NOMO-1 (cell line): Measurements from ENCODE around the gene C11orf98.
"Not testable (repeated sequence)": the region's sequence is repeated elsewhere in the genome, so short reads cannot be mapped to it uniquely, and the experiment has no call there.

ENCODE experiments used
- DNase-seq, 2 experiments: peaks; one replicate each; lab custom pipeline; 2025; ENCODE audit not compliant: unreplicated experiment in 2 of 2; lab: John Stamatoyannopoulos, UW

Gene C11orf98

DNA sequence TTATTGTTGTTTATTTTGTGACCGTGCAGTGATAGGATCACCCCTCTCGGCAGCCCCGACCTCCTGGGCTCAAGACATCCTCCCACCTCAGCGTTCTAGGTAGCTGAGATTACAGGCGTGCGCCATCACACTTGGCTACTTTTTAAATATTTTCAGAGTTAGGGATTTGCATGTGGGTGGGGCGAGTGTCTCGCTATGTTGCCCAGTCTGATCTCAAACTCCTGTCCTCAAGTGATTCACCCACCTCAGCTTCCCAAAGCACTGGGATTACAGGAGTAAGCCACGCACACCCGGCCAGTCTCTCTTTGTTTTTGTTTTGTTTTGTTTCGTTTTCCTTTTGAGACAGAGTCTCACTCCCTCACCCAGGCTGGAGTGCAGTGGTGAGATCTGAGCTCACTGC is 10.7 kb downstream of the C11orf98 start:
- no peak for DNase-seq

DNA sequence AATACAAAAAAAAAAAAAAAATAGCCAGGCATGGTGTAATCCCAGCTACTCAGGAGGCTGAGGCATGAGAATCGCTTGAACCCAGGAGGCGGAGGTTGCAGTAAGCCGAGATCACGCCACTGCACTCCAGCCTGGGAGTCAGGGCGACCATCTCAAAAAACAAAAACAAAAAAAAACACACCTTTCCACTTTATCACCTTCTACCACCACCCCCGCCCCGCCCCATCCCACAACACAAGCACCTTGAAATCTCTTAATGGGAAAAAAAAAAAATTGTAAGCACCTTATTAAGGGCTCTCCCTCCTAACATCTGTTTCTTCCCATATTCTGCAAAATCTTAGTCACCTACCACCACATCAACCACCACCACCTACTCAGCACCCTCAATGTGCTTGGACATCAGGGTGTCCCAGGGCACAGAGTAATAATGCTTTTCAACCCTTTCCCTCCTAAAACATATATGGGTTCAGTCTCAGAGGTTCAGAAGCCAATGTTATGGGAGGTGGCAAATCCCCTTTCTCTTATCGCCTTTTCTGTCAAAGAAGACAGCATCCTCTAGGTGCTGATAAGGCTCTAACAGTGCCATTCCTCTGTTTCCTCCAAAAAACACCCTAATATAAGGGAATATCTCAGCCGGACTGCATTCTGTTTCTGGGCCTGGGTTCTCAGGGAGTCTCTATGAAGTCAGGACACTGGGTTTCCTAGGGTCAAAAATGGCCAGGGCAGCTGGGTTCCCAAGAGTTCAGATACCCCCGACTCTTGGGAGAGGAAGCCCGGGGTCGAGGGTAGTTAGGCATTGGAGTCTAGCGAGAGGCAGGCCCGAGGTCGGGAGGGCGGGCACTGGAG is 12.6 kb downstream of the C11orf98 start:
- DNase-seq = no peak

DNA sequence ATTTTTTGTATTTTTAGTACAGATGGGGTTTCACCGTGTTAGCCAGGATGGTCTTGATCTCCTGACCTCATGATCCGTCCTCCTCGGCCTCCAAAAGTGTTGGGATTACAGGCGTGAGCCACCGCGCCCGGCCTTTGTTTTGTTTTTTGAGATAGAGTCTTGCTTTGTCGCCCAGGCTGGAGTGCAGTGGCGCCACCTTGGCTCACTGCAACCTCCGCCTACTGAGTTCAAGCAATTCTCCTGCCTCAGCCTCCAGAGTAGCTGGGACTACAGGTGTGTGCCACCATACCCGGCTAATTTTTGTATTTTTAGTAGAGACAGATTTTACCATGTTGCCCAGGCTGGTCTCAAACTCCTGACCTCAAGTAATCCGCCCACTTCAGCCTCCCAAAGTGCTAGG is 14.7 kb downstream of the C11orf98 start:
- DNase-seq = not testable (repeated sequence)

DNA sequence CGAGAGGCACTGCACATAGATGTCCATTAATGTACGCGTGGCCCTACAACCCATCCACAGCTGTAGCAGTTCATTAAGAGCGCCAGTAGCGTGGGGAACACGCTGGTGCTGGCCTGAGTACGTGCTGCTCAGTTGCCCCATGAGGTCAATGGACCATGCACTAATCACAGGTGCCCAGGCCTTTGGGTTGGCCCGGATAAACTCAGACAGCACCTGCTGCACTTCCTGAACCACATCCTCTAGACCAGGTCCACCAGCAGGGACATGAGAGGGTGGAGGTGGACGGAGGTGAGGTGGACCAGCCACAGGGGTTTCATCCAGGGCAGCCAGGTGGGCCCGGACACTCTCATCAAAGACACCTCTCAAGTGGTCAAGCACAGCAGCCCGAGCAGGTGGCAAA is 15.5 kb downstream of the C11orf98 start:
- no peak for DNase-seq

DNA sequence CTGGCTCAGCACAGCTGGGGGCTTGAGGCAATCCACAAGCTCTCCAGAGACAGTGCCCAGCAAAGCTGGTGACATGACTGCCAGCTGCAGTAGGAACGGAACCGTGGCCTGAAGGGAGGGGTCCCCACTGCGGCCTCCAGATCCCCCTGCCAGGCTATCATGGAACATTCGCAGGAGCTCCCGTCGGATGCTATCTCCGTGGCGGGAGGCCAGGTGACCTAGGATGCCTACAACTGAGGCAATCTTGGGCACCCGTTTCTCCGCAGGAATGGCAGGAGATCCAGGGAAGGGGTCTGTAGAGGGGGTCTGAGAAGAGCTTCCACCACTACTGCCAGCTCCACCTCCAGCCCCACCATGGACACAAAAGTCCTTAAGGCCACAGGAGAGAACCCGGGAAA is 16.0 kb downstream of the C11orf98 start:
- no peak for DNase-seq

DNA sequence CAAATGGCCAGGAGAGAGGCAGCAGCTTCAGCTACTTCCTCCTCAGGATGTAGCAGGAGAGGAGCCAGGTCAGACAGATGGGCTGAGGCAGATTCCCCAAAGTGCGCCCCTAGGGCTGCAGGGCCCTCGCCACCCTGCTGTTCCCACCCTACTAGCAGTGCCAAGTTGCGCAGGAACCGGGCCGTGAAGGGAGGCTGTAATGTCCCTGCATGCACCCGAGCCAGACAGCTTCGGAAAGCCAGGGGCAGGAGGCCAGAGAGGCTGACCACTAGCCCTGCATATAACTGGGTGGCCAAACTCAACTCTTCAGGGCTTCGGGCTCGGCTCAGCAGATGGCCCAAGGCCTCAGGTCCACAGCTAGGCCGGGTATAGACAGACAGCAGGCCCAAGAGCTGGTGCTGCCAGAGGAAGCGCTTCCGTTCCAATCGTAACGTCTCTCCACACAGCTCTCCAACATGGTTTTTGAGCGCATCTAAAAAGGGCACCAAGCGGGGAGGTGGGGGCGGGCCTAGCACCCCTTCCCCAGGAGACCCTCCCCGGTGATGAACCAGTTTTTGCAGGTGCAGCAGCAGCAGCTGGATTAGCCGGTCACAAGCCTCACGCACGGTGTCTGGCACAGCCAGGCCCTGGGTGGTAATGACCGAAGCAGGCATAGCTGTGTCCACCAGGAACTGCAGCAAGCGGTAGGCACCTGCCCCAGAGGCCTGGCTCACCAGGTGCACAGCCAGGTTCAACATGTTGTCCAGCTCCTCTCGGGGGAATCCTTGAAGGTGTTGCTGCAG is 16.6 kb downstream of the C11orf98 start:
- no peak for DNase-seq

DNA sequence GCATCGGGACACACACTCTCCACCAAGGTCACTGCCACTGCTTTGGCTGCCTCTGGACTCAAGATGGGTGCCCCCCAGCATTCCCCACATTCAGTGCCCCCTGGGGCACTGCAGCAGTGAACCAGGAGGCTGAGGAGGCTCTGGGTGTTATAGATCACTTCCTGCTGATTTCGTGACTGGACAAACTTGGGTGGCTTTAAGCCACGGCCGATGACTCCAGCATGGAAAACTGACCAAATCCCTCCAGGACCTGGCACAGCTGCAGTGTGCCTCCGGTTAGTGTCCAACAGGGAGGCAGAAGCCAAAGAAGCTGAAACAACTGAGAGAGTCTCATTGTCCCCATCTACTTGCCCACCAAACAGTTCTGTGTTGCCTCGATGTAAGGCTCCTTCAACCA is 17.4 kb downstream of the C11orf98 start:
- DNase-seq = no peak

DNA sequence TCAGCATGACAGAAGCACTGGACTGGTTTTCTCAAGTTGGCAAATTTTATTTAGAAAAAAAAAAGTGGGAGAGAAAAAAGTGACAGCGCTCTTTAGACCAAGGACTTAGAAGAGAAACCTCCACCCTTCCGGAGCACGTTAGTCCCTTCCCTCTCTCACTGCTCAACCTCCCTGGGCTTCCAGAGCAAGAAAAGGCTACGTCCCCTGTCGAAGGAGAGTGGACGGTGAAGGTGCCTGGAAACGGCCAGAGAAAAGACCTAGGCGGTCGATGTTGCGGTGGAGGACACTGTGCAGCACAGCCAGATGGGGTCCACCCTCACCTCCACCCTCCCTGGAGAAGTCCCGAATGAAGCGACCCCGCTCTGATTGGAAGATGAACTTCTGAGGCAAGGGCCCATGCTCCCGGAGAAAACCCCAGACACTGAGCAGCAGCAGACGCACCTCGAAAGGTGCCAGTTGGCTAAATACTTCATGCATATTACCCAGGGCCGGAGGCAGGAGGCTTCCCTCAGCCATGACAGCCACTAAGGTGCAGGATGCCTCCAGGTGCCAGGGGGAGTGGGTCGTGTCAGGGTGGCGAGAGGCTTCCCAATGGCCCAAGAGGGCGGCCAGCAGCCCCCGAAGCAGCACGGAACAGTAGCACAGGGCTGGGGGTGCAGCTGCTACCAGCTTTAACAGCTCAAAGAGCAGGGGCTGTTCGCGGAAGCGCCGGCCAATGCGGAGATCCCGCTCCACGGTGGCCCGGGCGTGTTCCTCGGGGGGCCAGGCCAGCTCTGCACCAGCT is 18.0 kb downstream of the C11orf98 start:
- DNase-seq = no peak

DNA sequence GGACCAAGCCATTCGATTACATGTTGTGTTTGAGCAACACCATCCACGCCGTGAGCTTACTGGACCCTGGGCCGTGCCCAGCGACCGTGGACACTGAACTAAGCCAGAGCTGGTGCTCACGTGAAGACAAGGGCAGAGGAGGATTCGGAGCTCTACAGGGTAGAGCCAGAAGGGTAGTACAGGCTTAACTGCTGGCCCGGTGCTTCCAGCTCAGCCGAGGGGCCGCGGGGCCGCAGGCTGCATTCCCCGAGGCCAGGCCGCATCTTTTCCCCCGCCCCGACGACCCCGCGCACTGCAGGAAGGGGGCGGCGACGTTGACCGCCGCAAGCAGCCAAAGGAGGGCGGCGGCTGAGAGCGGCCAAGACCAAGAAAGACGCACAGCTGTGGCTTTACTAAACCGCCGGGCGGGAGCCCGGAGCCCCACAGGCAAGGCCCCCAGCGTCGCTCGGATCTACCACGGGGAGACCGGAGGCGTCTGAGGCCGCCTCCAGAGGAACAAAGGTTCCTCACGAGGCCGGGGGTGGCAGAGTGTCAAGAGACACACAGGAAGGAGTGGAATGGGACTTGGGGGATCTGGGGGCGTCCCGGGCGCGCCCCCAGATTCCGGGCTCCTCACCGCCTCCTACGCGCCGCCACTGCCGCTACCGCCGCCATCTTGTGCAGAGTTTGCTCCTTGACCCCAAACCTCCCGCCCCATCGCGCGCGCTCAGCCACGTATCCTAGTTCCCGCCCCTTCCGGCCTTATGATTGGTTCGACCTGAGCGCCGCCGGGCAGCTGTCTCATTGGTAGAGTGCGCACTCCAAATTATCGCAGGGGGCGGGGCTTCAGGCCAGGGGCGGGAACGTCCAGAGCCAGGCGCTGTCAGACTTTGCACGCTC is 18.8 kb downstream of the C11orf98 start, which contains the start of gene GANAB:
Gene GANAB (minus strand): TSS at position 668 of the 879 bp plus-strand sequence. CDS start 14 bp downstream, at position 654.
- peak; percentile 98 to 99 for DNase-seq

DNA sequence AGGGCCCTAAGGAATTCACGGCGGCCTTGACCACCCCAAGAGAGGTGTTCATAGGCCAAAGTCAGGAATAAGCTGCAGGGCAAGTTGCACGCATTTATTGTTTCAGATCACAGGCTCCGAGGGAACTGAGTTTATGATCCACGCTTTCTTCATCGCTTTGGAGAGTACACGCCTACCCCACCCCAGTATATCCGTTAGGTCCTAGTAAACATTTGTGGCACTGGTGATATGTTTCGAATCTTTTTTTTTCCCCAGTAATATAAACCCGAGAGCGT is 19.4 kb downstream of the C11orf98 start:
- DNase-seq = peak in 1 of 2 experiments; percentile 15

DNA sequence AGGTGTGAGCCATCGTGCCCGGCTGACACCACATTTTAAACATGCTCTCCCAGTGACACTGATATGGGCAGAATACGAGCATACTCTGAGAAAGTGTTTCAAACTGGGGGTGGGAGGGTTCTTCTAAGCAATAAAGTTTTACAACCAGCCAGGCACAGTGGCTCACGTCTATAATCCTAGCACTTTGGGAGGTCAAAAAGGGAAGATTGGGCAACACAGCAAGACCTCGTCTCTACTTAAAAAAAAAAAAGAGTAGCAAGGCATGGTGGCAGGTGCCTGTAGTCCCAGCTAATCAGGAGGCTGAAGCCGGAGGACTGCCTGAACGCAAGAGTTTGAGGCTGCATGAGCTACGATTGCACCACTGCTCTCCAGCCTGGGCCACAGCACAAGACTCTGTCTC is 20.8 kb downstream of the C11orf98 start:
- DNase-seq = no peak

DNA sequence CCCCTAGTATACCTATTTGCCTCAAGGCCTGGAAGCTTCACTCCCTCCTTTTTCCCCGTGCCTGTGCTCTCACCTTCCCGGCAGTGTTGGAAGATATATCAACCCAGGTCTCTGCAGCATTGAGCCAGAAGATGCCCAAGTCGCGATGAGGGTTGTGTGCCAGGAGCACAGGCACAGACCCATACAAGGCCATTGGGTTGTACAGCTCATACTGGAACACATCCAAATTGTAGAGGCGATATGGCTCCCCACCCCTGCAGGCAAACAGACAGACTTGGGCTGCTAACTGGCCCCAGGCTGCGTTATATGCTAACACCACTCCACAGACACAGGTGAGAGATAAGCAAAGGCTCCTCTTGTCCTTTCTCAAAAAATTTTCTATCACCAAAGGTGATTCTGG is 32.5 kb downstream of the C11orf98 start:
- no peak for DNase-seq

DNA sequence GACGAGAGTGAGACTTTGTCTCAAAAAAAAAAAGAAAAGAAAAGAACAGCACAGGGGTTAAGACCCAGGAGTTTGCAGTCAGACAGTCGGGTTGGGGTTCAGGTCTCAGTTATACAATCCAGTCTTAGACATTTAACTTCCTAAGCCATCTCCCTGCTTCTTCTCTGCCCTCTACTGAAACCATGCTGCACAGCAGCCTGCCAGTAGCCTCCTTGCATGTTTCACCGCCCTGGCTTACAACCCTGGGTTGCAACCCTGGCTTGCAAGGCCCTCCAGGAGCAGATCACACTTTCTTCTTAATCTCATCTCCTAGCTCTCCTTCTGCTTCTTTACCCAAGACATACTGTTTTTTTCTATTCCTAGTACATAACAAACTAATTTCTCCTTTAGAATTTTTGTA is 37.3 kb downstream of the C11orf98 start:
- DNase-seq = no peak

DNA sequence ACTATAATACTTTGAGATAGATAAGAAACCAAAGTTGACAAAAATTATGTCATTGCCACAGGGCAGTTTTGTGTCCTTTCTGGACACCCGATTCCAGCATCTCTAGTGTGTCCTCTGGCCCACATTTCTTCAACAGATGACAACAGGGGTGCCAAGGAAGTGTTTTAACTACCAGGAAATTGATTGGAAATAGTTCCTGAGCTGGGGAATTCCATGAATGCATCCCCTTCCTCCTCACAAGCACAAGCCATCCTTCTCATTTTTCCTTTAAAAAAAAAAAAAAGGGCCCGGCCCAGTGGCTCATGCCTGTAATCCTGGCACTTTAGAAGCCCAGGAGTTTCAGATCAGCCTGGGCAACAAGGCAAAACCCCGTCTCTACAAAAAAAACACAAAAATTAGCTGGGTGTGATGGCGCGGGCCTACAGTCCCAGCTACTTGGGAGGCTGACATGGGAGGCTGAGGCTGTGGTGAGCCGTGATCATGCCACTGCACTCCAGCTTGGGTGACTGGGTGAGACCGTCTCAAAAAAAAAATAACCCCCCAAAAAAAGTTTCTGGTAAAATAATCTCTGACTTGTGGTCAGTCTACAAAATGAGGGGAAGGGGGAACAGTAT is 42.4 kb downstream of the C11orf98 start:
- no peak for DNase-seq

DNA sequence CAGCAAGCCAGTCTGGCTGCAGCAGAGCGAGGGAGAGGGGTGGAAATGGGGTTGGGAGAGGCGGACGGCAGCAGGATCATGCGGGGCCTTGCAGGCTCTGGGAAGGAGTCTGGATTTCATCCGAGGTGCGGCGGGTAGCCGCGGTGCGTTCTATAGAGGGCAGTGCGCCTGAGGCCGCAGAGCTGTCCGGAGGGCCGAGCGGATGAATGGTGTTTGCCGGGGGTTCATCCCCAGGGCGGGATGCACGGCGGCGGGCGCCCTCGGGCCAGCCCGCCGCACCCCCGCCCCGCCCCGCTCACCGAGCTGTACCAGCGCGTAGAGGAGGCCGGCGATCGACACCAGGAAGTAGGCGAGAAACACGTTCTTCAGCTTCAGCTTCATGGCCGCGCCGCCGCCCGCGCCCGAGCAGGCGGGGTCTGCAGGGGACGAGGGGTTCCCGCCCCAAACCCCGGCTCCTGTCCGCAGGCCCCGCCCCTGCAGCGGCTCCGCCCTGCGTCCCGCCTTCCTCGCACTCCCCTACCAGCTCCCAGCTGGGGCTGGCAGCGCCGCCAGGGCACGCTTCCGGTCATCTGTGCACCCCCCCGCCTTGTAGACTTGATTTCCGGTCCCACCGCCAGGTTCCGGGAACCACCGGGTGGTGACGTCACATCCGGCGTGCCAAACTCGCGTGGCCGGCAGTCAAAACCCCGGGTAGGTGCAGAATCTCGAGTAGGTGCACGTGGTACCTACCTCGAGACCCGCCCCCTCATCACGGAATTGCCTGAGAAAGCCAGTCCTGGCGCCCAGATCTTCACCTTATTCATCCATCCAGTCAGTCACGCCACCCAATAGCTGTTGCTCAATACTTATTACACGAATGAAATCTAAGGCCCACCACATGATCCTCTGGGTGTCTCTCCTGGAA is 43.2 kb downstream of the C11orf98 start, which contains the start of gene B3GAT3:
Gene B3GAT3 (minus strand): TSS at position 420 of the 904 bp plus-strand sequence. CDS start 39 bp downstream, at position 381.
- DNase-seq = peak; percentile 94 to 97

DNA sequence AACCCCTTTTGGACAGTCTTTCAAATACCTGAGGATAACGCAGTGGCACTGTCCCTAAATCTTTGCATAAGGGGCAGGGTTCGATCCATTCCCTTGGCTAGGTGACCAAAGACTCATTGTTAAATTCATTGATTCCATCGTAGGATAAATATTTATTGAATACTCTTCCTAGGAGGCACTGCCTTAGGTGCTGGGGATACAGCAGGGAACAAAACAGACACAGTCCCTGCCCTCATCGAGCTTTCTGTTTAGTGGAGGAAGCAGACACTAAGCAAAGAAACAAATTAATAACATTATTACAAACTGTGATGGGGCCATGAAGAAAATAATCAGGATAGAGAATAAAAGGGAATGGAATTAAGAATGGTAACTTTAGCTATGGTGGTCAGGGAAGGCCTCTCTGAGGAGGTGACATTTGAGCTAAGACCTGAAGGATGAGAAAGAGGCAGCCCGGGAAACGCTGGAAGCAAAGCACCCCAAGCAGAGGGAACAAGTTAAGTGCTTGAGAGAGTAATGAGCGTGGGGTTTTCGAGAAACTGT is 43.9 kb downstream of the C11orf98 start:
- DNase-seq = no peak

DNA sequence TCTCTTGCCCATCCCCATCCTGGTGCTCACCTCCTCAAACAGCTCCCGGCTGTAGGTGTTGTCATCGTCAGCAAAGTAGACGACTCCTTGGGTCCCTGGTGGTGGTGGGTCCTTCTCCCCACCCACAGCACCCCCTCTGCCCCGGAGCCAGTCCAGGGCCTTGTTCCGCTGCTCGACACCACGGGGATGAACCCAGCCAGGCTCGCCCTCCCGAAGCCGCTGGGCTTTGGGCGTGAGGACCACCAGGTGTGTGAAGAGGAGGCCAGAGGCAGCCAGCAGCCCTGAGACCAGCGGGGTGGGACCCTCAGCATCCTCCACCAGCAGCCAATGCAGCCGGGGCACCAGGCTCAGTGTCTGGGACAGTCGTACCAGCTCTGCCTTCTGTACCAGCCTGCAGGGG is 48.1 kb downstream of the C11orf98 start:
- not testable (repeated sequence) for DNase-seq

DNA sequence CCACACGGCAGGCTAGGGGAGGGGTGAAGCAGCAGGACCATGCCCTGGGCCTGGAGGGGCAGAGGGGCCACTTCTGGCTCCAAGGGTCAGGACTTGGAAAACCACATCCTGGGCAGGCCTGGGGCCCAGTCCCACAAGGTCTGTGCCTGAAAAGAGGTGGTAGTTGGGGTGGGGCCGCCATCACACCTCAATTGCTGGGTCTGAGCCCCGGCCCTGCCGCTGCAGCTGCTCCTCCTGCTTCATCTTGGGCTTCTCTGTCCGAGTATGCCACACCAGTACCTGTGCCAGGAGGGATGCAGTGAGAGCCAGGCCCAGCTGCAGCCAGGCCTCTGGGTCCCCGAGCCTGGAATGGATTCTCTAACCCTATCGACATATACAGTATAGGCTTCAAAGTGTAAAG is 49.5 kb downstream of the C11orf98 start:
- no peak for DNase-seq

DNA sequence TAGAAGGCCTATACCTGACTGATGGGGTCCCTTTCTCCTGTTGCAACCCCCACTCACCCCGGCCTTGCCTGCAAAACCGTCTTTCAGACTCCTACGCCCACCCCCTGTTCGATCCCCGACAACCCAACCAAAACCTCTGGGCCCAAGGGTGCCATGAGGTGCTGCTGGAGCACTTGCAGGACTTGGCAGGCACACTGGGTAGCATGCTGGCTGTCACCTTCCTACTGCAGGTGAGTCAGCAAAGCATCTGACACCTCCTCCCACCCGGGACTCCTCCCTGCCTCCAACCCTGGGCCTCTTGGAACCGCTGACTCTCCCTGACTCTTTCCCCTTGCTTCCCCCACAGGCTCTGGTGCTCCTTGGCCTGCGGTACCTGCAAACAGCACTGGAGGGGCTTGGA is 50.7 kb downstream of the C11orf98 start:
- DNase-seq = no peak
